Activated CD8-positive, alpha-beta memory T cell treated with anti-CD3 and anti-CD28 coated beads, Interleukin-2, amount 50 U/mL, for 4 hours (primary cell): Measurements from ENCODE around the gene C1QL1.
"Not testable (repeated sequence)": the region's sequence is repeated elsewhere in the genome, so short reads cannot be mapped to it uniquely, and the experiment has no call there.

Experiments
- DNase-seq: peaks from one replicate; pipeline ENCODE4 v3.0.0-alpha.2; 2020

C1QL1 gene

GRCh38 chr17:44959821-44960531 lies 8.1 kb downstream of the C1QL1 start:
- peak; percentile 56 for DNase-seq

- DNase-seq = no peak
Measured at GRCh38 chr17:44956998-44957981, 10.8 kb downstream of the C1QL1 start.

- no peak for DNase-seq
Measured at GRCh38 chr17:44955674-44956425, 12.3 kb downstream of the C1QL1 start.

- no peak for DNase-seq
Measured at GRCh38 chr17:44952946-44953475, 15.1 kb downstream of the C1QL1 start.

GRCh38 chr17:44948315-44948795 lies 19.7 kb downstream of the C1QL1 start:
- DNase-seq = no peak

GRCh38 chr17:44947461-44948314 lies 20.4 kb downstream of the C1QL1 start, which contains the start of gene KIF18B:
Gene KIF18B (minus strand): TSS chr17:44947773. CDS start chr17:44936344, 11,429 bp downstream.
- DNase-seq = peak; percentile 82

GRCh38 chr17:44945652-44946051 lies 22.5 kb downstream of the C1QL1 start:
- DNase-seq = not testable (repeated sequence)

GRCh38 chr17:44942456-44942855 lies 25.6 kb downstream of the C1QL1 start:
- DNase-seq = no peak

- DNase-seq = no peak
Measured at GRCh38 chr17:44941712-44942331, 26.3 kb downstream of the C1QL1 start.

- no peak for DNase-seq
Measured at GRCh38 chr17:44940768-44941167, 27.3 kb downstream of the C1QL1 start.

GRCh38 chr17:44940317-44940716 lies 27.8 kb downstream of the C1QL1 start:
- DNase-seq = no peak

GRCh38 chr17:44935116-44935515 lies 33.0 kb downstream of the C1QL1 start:
- no peak for DNase-seq

GRCh38 chr17:44934745-44935105 lies 33.4 kb downstream of the C1QL1 start:
- DNase-seq = no peak

GRCh38 chr17:44933824-44934744 lies 34.0 kb downstream of the C1QL1 start:
- no peak for DNase-seq

GRCh38 chr17:44932787-44933097 lies 35.4 kb downstream of the C1QL1 start:
- DNase-seq = no peak

- DNase-seq = no peak
Measured at GRCh38 chr17:44932096-44932786, 35.9 kb downstream of the C1QL1 start.

- DNase-seq = no peak
Measured at GRCh38 chr17:44931376-44931775, 36.7 kb downstream of the C1QL1 start.

GRCh38 chr17:44930667-44931066 lies 37.4 kb downstream of the C1QL1 start:
- no peak for DNase-seq

GRCh38 chr17:44928950-44929720 lies 39.0 kb downstream of the C1QL1 start:
- DNase-seq = no peak
